Limb (tissue), 2 donors: ENCODE data around the gene MRPS27.
A peak's percentile ranks its signal among the peaks of the same experiment; 100 is the strongest.

Experiments used
- DNase-seq, 2 donors: peaks; one replicate each; pipeline ENCODE4 v3.0.0-alpha.2; 2016; ENCODE audit errors: extremely low spot score in 2 of 2

The MRPS27 gene

DNA sequence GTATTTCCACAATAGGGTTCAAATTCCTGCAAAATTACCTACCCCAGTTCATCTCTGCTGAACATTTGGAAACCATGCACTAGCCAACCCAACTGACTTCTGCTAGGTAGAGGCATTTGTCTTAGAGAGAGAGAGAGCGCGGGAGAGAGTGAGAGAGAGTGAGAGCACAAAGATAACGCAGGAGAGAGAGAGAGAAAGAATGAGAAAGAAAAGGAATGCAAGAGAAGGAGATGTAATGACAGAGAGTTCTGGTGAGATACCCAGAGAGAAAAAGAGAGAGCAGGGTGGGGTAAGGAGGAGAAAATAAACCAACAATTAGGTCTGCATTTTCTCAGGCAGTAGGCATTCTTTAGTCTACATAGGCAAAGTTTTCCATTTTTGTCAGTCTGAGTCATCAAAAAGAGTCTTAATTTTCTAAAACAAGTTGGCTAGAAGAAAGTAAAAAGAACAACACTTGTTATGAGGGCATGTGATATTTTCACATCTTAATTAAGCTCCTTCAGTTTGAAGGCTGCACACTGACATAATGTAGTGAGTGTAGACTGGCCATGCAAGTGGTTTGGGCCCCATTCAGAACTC lies 114.5 kb downstream of the MRPS27 start:
- DNase-seq, result no peak

GRCh38 chr5:72204946-72205345 lies 115.1 kb downstream of the MRPS27 start:
- DNase-seq, result no peak

GRCh38 chr5:72203251-72203845 lies 116.7 kb downstream of the MRPS27 start:
- DNase-seq, result no peak

GRCh38 chr5:72202331-72202825 lies 117.7 kb downstream of the MRPS27 start:
- DNase-seq, result no peak

GRCh38 chr5:72199681-72200080 lies 120.4 kb downstream of the MRPS27 start:
- no peak for DNase-seq

GRCh38 chr5:72197393-72197792 lies 122.6 kb downstream of the MRPS27 start:
- DNase-seq, result no peak

DNA sequence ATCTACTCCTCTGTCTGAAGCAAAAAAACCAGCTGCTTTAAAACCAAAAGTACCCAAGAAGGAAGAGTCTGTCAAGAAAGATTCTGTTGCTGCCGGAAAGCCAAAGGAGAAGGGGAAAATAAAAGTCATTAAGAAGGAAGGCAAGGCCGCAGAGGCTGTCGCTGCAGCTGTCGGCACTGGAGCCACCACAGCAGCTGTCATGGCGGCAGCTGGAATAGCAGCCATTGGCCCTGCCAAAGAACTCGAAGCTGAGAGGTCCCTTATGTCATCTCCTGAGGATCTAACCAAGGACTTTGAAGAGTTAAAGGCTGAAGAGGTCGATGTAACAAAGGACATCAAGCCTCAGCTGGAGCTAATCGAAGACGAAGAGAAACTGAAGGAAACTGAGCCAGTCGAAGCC lies 124.5 kb downstream of the MRPS27 start:
- DNase-seq, result no peak

DNA sequence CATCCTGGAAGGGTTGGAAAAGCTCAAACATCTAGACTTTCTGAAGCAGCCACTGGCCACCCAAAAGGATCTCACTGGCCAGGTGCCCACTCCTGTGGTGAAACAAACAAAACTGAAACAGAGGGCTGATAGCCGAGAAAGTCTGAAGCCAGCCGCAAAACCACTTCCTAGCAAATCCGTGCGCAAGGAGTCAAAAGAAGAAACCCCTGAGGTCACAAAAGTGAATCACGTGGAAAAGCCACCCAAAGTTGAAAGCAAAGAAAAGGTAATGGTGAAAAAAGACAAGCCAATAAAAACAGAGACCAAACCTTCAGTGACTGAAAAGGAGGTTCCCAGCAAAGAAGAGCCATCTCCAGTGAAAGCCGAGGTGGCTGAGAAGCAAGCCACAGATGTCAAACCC lies 125.2 kb downstream of the MRPS27 start:
- DNase-seq, result no peak

DNA sequence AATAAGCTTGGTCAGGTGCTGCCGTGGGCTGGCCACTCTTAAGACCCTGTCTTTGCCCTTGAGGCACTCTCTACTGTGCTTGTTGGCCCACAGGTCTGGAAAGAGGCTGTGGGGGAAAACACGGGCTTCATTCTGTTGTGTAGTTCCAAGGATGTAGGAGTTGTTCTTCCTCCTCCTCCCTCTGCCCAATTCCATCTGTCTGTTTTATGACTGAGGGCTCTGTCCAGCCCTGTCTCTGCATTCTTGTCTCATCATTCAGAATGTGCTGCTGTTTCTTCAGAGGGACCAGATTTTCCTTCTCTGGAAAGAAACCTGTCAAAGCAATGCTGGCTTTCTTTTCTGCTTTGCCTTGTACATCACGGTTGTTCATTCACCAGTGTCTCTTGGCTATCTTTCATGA lies 128.6 kb downstream of the MRPS27 start:
- no peak for DNase-seq

DNA sequence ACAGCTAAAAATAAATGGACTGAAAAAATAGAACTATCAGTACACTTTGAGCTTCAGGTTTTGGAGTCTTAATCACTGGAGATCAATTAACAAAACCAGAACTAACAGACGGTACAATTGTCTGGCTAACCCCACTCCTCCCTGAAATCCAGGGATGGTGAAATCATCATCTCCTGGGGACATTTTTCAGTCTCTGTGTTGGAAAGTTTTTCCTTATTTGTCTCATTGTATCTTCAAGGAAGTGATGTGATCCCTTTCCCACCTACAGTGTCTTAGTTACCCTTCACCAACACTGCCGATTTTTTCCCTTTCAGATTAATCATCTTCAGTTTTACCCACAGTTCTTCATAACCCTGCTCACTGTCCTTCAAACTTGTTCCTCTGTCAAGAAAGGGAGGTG lies 130.9 kb downstream of the MRPS27 start:
- DNase-seq, result no peak

GRCh38 chr5:72188166-72188565 lies 131.9 kb downstream of the MRPS27 start:
- no peak for DNase-seq

DNA sequence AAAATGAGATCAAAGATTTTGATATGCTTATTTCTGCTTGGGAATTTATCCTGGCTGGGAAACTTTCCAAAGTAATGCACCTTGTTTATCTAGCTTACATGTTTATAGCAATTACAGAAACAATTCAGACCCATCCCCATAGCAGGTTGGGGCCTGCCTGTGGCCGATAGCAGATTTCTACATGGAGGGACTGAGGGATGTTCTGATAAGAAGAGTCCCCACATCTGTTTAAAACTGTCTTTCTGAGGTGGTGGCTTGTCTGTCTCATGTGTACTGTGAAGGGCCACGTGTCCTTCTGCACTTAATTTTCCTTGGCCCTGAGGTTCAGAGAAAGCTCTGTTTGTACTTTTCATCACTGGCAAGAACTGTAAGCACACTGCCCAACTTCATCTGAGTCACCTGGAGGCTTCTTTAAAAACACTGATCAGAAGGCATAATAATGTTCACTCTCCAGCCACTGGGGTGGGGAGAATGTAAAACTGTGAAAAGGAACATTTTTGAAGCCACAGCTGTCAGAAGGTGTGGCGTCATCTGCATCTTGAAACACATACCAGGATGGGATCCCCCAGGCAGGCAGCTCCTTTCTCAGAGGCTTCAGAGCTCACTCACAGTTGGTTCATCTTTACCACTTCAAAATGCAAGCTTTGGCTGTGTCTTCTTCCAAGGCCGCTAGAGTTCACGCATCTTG lies 132.5 kb downstream of the MRPS27 start:
- no peak for DNase-seq

- DNase-seq, result peak; percentile 56 to 73
These were observed 134.3 kb downstream of the MRPS27 start for GRCh38 chr5:72185496-72186329.

GRCh38 chr5:72184408-72184807 lies 135.6 kb downstream of the MRPS27 start:
- DNase-seq, result no peak

- no peak for DNase-seq
These were observed 136.9 kb downstream of the MRPS27 start for GRCh38 chr5:72183101-72183520.

DNA sequence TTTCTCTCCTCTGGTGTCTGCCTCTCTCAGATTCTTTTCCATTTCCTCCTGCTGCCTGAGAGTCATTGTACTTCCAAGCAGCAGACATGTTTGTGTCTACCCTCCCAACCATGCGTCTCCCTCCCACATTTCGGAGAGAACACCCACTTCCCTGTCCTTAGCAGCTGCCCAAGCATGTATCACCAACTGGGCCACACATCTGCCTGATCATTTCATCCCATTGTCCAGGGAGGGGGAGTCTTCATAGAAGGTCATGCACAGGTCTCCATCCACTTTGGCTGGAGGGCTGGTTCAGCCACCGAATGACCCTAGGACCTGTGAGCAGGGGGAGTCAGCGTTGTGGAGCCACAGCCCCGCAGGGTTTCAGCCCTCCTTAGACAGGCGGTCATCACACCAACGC lies 137.4 kb downstream of the MRPS27 start:
- DNase-seq, result no peak

DNA sequence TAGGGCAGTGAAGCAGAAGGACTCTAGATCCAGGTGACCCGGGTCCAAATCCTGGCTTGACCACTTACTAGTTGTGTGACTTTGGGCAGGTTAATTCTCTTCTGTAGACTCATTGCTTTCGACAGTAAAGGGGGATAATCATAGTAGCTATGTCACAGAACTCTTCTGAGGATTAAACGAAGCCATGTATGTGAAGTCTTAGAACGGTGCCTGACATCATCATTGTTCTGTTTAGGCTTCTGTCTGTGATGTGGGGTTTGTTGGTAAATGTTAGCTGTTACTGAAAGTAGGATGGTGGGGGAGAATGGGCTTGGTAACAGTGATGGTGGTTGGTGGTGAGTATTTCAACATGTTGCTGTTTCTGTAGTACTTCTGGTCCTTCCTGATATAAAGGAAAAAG lies 139.1 kb downstream of the MRPS27 start:
- no peak for DNase-seq

DNA sequence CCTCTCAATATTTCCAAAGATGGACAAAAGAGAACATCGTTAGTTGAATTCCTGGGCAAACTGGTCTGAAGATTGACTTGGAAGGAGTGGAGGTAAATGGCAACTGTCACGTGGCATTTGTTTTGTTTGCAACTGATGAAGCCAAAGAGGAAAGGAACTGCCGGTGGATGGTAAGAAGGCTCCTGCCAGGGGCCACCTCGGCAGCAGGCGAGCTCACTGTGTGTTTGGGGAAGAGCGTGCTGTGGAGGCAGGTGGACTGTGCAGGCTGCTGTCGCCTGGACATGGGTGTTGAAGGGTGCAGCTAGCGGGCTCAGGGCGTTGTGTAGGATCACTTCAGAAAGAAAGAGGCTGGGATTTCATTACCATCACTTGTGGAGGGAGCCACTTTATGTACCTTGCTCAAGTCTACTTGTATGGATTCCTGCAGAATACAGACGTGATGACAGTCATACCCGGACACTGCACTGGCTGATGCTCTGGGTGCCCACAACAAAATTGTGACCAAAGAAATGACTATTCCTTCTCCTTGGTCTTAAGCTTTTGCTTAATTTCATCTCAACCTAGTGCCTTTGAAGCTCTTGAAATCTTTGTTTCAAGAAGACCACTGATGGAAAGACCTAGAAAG lies 140.1 kb downstream of the MRPS27 start:
- no peak for DNase-seq

DNA sequence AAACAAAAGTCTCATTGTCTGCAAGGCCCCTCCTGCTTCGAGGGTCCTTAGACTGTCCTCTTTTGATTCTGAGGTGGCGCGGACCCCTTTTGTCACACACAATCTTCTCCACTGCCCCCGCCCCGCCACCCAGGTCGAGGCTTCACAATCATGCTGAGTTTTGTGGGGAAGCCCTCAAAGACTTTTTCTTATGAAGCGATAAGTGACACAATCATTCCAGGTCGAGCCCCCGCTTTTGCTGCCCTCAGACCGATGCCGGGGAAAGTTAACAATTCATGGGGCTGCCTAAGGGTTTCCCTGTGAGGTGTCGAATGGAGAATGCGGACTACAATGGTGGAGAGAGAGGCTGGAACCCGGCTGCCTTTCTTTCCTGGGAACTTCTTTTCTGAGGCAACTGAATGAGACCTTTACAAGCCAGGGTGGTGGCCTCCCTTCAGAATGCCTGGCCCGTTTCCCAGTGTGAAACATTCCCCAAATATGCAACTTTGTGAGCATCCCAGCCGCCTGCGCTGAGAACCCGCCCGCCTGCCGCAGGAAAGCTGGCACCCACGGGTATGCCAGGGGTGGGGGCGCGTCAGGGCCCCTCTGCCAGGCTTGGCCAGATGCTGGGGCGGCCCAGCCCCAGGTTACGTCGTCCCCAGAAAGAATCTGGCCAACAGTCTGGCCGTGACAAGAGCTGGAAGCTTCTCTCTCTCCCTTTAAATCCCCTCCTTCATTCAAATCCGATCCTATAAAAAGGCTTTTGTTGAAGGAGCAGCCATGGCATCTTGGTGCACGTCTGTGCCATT lies 140.8 kb downstream of the MRPS27 start:
- peak in 1 of 2 donors; percentile 68 for DNase-seq

DNA sequence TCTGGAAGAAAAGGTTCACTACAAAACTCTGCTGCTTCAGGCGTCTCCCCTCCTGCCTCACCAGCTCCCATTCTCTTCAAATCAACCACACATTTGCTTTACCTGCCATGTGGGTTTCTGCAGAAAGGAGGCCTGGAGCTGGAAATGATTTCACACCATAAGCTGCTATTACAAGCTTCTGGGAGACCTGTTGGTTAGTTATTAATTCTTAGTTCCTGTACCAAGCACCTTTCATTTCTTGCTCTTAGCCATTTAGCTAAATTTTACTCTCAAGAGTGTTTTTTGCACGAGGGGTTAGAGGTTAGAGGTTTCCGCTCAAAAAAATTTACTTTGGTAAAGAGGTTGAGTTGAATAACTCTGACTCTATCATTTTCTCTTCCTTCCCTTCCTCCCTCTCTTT lies 142.5 kb downstream of the MRPS27 start:
- no peak for DNase-seq

GRCh38 chr5:72172786-72173185 lies 147.3 kb downstream of the MRPS27 start:
- DNase-seq, result no peak
